Thyroid gland (tissue), 4 donors: ENCODE measurements around the gene ING5. TPM values are rescaled to one million over a fixed set of nuclear protein-coding genes. Genes with fewer than 3 reads are reported as not detected.
"Not testable (repeated sequence)": the region's sequence is repeated elsewhere in the genome, so short reads cannot be mapped to it uniquely, and the experiment has no call there.

ENCODE experiments used
- DNase-seq, 2 donors: peaks; one replicate each; pipeline ENCODE4 v3.0.0-alpha.2; 2019
- H3K27ac ChIP-seq, 3 donors: fragments of 200-600 bp; sonication (generic); 1 replicate in 2 of 3; 2 replicates in 1 of 3; pipeline ENCODE4 v1.5.1; 2016 to 2019; ENCODE audit warnings: mild to moderate bottlenecking in 1 of 3, moderate library complexity in 1 of 3
- H3K27me3 ChIP-seq: fragments of 200-600 bp; sonication (generic); one replicate; pipeline ENCODE4 v1.5.1; 2019
- H3K36me3 ChIP-seq, 2 donors: fragments of 200-600 bp; sonication (generic); one replicate each; pipeline ENCODE4 v1.5.1; 2016 to 2019
- H3K4me1 ChIP-seq, 2 donors: fragments of 200-600 bp; sonication (generic); one replicate each; pipeline ENCODE4 v1.5.1; 2017 to 2019
- H3K4me3 ChIP-seq, 3 donors: fragments of 200-600 bp; sonication (generic); replicated peaks in 1 of 3; 1 replicate in 2 of 3; 2 replicates in 1 of 3; pipeline ENCODE4 v1.5.1; 2016; ENCODE audit warnings: mild to moderate bottlenecking in 1 of 3
- H3K9me3 ChIP-seq: fragments of 200-600 bp; sonication (generic); one replicate; pipeline ENCODE4 v1.5.1; 2017
- POLR2A ChIP-seq, 2 donors: fragments of 450-650 bp; IDR thresholded peaks; one replicate each; pipeline ENCODE4 v1.6.1; 2017; ENCODE audit warnings: antibody characterized with exemption in 2 of 2, mild to moderate bottlenecking in 2 of 2, moderate library complexity in 1 of 2
- WGBS, 2 donors: methylation state at CpG; one replicate each; pipeline ENCODE4 v1.1.5; 2017; 5-methylcytosine and 5-hydroxymethylcytosine counted together
- intact Hi-C: fragments of 100-400 bp; cut with DNase I; formaldehyde crosslinking; loops from one replicate; pipeline ENCODE4 v1.15.1; 2023
- total RNA-seq, 4 donors: library from RNA; depleted of rRNA; stranded (reverse); fragments of >200 nt; gene quantifications; one replicate each; pipeline ENCODE4 v1.2.3, GENCODE V29; 2016
- TF ChIP-seq, protein P1 (sequence below), 6 experiments: fragments of 200-600 bp in 3 of 6; fragments of 450-650 bp in 3 of 6; sonication (generic) in 3 of 6; IDR thresholded peaks; one replicate each; pipeline ENCODE4 v1.5.1; 2016 to 2019; ENCODE audit warnings: antibody characterized with exemption in 6 of 6, mild to moderate bottlenecking in 2 of 6, inconsistent platforms in 1 of 6, moderate library complexity in 1 of 6

ING5 gene
- total RNA-seq, 4 donors from 2014 or later: 42.2 to 76.3 (median 59.9) TPM

DNA sequence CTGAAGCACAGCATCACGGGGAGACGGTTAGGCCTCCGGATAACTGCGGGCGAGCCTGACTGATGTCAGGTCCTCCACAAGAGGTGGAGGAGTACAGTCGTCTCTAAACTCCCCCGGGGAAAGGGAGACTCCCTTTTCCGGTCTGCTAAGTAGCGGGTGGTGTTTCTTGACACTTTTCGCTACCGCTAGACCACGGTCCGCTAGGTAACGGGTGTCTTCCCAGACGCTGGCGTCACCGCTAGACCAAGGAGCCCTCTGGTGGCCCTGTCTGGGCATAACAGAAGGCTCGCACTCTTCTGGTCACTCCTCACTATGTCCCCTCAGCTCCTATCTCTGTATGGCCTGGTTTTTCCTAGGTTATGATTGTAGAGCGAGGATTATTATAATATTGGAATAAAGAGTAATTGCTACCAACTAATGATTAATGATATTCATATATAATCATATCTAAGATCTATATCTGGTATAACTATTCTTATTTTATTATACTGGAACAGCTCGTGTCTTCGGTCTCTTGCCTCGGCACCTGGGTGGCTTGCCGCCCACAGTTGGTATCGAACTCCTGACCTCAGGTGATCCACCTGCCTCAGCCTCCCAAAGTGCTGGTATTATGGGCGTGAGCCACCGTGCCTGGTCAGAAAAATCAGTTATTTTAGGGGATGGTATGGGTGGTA lies 30.8 kb downstream of the ING5 start:
- peaks cover 12 to 19% of the 10 kb centered on the region in 2 donors for H3K4me1 ChIP-seq
- TF ChIP-seq, protein P1, sequence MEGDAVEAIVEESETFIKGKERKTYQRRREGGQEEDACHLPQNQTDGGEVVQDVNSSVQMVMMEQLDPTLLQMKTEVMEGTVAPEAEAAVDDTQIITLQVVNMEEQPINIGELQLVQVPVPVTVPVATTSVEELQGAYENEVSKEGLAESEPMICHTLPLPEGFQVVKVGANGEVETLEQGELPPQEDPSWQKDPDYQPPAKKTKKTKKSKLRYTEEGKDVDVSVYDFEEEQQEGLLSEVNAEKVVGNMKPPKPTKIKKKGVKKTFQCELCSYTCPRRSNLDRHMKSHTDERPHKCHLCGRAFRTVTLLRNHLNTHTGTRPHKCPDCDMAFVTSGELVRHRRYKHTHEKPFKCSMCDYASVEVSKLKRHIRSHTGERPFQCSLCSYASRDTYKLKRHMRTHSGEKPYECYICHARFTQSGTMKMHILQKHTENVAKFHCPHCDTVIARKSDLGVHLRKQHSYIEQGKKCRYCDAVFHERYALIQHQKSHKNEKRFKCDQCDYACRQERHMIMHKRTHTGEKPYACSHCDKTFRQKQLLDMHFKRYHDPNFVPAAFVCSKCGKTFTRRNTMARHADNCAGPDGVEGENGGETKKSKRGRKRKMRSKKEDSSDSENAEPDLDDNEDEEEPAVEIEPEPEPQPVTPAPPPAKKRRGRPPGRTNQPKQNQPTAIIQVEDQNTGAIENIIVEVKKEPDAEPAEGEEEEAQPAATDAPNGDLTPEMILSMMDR (IDR thresholded peaks at IDR 0.05): peak; percentile 21 to 59 (median 41)
- WGBS, 2 donors: 43 to 49% methylated on average over 18 to 25 of the region's 26 CpGs

DNA sequence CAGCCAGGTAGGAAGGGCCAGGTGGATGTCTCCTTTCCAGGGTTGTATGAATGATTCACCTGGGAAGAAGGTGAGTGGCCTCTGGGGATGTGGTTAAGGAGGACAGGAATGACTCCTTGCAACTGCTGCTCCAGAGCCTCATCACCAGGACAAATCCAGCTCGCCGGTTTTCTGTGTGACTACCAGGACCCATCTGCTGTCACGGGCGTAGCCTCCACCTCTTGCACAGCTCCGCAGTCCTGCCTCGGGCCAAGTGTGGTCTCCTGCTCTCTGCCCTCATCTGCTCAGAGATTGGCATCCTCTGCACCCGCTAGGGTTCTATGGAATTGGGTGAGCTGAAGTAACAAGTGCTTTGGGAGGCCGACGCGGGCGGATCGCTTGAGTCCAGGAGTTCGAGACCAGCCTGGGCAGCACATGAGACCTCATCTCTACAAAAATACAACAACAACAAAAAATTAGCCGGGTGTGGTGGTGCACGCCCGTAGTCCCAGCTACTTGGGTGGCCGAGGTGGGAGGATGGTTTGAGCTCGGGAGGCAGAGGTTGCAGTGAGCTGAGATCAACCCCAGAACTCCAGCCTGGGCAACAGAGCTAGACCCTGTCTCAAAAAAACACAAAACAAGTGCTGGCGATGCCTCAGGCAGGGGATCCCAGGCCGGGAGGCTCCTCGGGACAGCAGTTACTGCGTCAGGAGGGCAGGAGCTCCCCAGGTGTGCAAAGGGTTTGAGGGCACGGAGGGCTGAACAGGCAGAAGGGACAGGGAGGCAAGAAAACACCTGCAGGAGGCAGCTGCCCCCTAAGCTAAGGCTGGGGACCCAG lies 31.8 kb downstream of the ING5 start:
- no peaks in the 10 kb centered on the region for H3K9me3 ChIP-seq
- peak overlapping the region in 2 of 3 donors; percentile 42 to 92 for H3K4me3 ChIP-seq
- H3K27ac ChIP-seq: peak overlapping the region in 2 of 3 donors; percentile 45 to 70
- no peaks in the 10 kb centered on the region for H3K27me3 ChIP-seq
- no peak for TF ChIP-seq POLR2A (IDR thresholded peaks at IDR 0.05)
- TF ChIP-seq, protein P1 (IDR thresholded peaks at IDR 0.05): no peak
- no peaks in the 10 kb centered on the region for H3K36me3 ChIP-seq
- intact Hi-C loops: loop anchor here (2.0 to 10.0 kb wide), 2 partner anchors 31 to 141 kb away; partner anchors contain the start of gene ING5
- no peak for DNase-seq
- WGBS, 2 donors: 89 to 91% methylated on average over 20 to 23 of the region's 23 CpGs
- H3K4me1 ChIP-seq: peaks cover 12 to 24% of the 10 kb centered on the region in 2 donors

More for the DNA sequence above, 30.8 kb downstream of the ING5 start:
- not testable (repeated sequence) for H3K9me3 ChIP-seq, H3K36me3 ChIP-seq, H3K4me3 ChIP-seq, H3K27me3 ChIP-seq, H3K27ac ChIP-seq
- intact Hi-C loops: loop anchor here (2.0 to 10.0 kb wide), 2 partner anchors 30 to 142 kb away; partner anchors contain the start of gene ING5
- peak; percentile 53 to 54 for DNase-seq

DNA sequence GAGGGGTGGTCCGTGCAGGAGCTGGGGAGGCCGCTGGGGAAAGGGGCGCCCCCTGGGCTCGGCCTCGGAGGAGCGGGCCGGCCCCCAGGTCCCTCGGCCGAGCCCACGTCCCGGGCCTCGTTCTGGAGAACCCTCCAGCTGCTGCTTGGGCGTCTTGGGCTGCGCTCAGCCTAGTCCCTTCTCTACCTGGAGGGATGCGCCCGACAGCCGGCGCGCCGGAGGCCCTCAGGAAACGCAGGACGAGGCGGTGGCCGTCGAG lies 32.3 kb downstream of the ING5 start:
- Histone ChIP-seq H3K4me1 (peaks cover 12 to 24% of the 10 kb centered on the region in 2 donors), H3K9me3 (no peaks in the 10 kb centered on the region), H3K36me3 (no peaks in the 10 kb centered on the region), H3K27me3 (no peaks in the 10 kb centered on the region), H3K27ac (peak overlapping the region in 2 of 3 donors; percentile 45 to 70), H3K4me3 (peak overlapping the region; percentile 42 to 94 (median 92))
- 2 to 6% methylated on average over 6 to 13 of the region's 25 CpGs for WGBS, 2 donors
- intact Hi-C loops: loop anchor here (10.0 kb wide), 1 partner anchor 141 kb away; no protein-coding TSS in a partner anchor
- no peak for DNase-seq
- TF ChIP-seq, protein P1 (IDR thresholded peaks at IDR 0.05): no peak
- no peak for TF ChIP-seq POLR2A (IDR thresholded peaks at IDR 0.05)

DNA sequence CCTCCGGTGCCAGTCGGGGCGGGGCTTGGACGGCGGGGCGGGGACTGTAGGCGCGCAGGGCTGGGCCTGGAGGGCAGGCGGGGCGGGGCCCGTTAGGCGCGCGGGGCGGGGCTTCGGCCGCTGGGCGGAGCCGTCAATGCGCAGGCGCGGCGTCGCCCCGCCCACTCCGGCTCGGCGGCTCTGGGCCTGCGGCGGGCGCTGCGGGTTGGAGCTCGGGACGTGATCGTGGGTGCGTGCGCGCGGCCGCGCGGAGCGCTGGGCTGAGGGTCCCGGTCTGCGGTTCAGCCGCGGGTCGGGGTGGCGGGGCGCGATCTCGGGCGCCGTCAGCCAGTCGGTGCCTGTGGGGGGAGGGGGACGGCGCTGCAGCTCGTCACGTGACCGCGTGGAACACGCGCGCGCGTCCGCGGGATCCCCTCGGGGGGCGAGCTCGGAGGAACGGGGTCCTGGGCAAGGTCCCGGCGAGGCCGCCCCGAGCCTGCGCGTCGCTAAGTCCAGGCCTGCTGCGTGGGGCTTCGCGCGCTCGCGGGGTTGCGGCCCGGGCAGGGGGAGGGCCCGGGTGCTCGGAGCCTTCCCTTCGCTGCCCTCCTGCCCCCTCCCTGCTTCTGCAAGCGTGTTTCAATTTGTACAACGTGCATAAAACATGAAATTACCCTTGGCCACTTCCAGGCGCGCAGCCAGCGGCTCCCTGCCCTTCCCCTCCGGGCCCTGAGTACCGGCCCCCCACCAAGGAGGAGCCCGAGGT lies 32.8 kb downstream of the ING5 start, which contains the start of gene D2HGDH:
Gene D2HGDH, plus strand, starts transcription at position 164 of the 742 bp plus-strand sequence. CDS start 595 bp downstream, outside the sequence.
- intact Hi-C loops: loop anchor here (10.0 kb wide), 1 partner anchor 140 kb away; no protein-coding TSS in a partner anchor
- TF ChIP-seq POLR2A (IDR thresholded peaks at IDR 0.05): peak; percentile 79 to 83
- TF ChIP-seq, protein P1 (IDR thresholded peaks at IDR 0.05): no peak
- Histone ChIP-seq H3K4me1 (peaks cover 12 to 24% of the 10 kb centered on the region in 2 donors), H3K4me3 (peak within 1 kb of the TSS; percentile 87 to 94 (median 92)), H3K9me3 (no peaks in the 10 kb centered on the region), H3K27me3 (no peaks in the 10 kb centered on the region), H3K36me3 (no peaks in the 10 kb centered on the region), H3K27ac (peak within 1 kb of the TSS; percentile 70 to 87 (median 71))
- DNase-seq: peak; percentile 92 to 95
- WGBS, 2 donors: 0% methylated on average over 8 of the region's 98 CpGs
